LHCN-M2 (cell line): Measurements from ENCODE around the gene IRF9. TPM values are rescaled to one million over a fixed set of nuclear protein-coding genes. Genes with fewer than 3 reads are reported as not detected.

ENCODE experiments used
- DNase-seq: peaks from one replicate; pipeline ENCODE4 v3.0.0-alpha.2; 2012; ENCODE audit warnings: low read depth
- total RNA-seq: library from RNA; depleted of rRNA; stranded (reverse); fragments of >200 nt; gene quantifications from 2 replicates; pipeline ENCODE4 v1.2.3, GENCODE V29; 2014

Gene IRF9
- total RNA-seq, 1 experiment from 2014 or later = 70.1 TPM

DNA sequence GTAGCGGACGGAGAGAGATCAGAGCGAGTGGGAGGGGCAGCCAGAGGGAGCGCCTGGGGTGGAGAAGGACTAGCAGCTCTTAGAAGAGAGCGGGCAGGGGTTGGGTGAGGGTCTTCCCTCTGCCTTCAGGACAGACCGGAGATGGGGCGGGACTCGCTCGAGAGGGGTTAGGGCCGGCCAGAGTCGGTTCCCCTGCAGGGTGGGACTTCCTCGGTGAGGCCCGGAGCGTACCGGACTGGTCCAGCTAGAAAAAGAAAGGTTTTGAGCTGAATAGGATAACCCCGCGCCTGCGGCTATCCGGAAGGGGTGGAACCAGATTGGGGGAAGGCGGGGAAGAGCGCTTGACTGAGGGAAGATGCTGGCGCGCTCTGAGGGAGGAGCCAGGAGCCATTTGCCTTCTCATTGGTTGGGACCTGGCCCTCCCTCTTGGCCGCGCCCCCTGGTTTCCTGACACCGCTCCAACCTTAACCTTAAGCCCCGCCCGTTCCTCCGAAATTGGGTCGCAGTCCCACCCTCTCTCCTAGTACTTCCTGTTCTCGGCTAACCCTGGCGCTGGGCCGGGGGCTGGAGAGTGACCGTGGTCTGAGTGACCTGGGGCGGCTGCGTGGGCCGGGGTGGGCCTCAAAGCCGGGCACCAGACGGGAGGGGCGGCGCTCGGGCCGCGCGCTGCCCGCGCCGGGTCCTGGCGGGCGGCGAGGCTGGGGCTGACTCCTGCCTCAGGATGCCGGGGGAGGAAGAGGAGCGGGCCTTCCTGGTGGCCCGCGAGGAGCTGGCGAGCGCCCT, 13.9 kb upstream of the IRF9 start, which contains the start of gene RNF31:
Gene RNF31 (plus strand): TSS at position 521 of the 783 bp plus-strand sequence. CDS start 201 bp downstream, at position 722.
- DNase-seq = peak; percentile 97

DNA sequence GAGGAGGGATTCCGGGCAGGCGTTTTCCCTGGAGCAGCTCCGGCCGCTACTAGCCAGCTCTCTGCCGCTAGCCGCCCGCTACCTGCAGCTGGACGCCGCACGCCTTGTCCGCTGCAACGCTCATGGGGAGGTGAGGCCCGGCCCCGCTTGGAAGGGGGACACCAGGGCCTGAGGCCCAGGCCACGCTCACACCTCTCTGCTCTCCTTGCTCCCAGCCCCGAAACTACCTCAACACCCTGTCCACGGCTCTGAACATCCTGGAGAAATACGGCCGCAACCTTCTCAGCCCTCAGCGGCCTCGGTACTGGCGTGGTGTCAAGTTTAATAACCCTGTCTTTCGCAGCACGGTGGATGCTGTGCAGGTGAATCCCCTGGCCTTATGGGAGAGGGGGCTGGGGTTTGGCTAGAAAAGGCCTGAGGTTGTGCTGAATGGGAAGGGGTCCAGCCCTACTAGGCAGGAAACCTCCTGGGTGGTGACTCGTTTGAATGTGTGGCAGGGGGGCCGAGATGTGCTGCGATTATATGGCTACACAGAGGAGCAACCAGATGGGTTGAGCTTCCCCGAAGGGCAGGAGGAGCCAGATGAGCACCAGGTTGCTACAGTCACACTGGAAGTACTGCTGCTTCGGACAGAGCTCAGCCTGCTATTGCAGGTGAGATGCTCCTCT, 13.2 kb upstream of the IRF9 start:
- DNase-seq = no peak

DNA sequence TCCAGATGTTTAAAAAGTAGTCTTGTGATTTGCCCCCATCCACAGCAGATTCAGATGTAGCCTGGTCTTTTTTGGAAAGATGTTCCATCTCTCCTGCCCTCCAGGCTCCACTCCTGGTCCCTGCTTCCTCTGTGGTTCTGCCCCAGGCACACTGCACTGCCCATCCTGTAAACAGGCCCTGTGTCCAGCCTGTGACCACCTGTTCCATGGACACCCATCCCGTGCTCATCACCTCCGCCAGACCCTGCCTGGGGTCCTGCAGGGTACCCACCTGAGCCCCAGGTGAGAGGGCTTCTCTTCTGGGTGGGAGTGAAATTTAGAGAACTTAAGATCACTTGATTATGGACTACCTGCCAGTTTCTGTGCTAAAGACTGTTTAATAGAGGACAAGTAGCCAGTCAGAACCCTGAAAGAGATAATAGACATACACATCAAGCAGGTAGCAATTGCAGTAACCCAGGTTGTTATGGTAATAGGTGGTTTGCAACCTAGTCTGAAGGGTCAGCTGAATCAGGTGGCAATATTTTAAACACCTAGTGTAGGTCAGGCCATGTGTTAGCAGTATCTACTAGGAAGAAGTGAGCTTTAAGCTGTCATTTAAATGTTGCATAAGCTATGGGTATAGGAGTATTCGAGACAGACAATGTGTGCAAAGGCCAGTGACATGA, 11.6 kb upstream of the IRF9 start:
- no peak for DNase-seq

GRCh38 chr14:24150061-24150460, 11.0 kb upstream of the IRF9 start:
- DNase-seq = no peak

GRCh38 chr14:24150567-24150966, 10.5 kb upstream of the IRF9 start:
- no peak for DNase-seq

DNA sequence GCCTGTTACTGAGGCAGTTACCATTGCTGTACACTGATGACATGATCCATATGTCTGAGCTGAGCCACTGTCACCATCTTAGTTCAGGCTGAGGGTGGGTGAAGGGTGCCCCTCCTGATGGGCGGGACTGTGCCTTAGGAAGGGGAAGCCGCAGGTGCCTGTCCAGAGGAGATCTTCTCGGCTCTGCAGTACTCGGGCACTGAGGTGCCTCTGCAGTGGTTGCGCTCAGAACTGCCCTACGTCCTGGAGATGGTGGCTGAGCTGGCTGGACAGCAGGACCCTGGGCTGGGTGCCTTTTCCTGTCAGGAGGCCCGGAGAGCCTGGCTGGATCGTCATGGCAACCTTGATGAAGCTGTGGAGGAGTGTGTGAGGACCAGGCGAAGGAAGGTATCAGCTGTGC, 10.1 kb upstream of the IRF9 start:
- no peak for DNase-seq

- no peak for DNase-seq
Measured at GRCh38 chr14:24151404-24152080, 9.5 kb upstream of the IRF9 start.

DNA sequence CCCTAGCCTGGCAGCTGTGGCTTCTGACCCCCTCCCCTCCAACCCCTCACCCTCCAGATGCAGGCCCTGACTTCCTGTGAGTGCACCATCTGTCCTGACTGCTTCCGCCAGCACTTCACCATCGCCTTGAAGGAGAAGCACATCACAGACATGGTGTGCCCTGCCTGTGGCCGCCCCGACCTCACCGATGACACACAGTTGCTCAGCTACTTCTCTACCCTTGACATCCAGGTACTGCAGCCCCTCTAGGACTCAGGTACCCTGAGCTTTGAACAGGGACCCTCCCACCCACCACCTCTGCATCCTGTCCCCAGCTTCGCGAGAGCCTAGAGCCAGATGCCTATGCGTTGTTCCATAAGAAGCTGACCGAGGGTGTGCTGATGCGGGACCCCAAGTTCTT, 6.0 kb upstream of the IRF9 start:
- no peak for DNase-seq

DNA sequence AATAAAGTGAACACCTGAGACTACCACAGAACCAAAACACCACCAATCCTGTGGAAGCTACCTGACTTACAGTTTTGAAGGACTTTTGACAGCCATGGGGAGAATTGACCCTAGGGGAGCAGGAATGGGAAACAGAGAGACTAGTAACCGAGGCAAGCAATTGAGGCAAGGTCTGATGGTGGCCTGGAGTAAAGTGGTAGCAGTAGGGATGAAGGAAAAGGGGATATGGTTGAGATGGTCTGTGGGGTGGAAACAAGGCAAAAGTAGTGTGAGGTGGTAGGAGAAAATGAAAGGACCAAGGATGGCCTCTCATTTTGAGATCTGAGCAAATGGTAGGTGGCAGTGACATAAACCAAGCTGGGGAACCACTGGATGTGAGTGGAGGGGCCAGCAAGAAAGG, 4.2 kb upstream of the IRF9 start:
- DNase-seq = no peak

DNA sequence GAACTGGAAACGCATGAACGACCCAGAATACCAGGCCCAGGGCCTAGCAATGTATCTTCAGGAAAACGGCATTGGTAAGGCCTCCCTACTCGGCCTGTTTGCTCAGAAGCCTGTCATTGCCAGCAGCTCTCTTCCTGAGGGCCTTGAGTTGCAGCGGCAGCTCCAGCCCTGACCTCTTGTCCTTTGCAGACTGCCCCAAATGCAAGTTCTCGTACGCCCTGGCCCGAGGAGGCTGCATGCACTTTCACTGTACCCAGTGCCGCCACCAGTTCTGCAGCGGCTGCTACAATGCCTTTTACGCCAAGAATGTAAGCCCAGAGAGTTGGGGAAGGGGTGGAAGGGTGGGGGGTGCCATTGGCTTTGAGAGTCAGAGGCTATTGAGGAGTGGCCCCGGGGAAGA, 3.7 kb upstream of the IRF9 start:
- DNase-seq = no peak

DNA sequence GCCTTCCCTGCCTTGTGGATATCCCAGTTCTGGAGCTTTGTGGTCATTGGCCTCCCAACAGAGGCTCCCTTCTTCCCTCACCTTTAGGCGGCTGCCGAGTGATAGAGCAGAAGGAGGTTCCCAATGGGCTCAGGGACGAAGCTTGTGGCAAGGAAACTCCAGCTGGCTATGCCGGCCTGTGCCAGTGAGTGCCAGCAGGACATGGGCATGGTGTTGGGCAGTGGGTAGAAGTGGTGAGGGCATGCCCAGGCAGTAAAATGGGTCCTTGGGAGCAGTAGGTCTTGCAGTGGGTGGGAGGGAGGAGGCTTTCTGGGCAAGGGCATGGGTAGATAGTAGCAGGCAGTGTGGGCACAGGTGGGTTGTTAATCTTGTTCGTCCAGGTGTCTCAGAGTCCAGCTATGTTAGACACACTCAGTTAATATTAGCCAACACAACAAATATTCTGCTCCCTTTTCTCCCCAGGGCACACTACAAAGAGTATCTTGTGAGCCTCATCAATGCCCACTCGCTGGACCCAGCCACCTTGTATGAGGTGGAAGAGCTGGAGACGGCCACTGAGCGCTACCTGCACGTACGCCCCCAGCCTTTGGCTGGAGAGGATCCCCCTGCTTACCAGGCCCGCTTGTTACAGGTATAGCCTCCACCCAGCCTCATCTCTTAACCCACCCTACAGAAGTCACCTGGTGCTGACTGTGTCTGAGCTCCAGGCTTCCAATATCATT, 1.1 kb upstream of the IRF9 start:
- no peak for DNase-seq

- no peak for DNase-seq
Measured at GRCh38 chr14:24160499-24160849, 591 bp upstream of the IRF9 start.

GRCh38 chr14:24162093-24162492, 1.0 kb downstream of the IRF9 start:
- no peak for DNase-seq

DNA sequence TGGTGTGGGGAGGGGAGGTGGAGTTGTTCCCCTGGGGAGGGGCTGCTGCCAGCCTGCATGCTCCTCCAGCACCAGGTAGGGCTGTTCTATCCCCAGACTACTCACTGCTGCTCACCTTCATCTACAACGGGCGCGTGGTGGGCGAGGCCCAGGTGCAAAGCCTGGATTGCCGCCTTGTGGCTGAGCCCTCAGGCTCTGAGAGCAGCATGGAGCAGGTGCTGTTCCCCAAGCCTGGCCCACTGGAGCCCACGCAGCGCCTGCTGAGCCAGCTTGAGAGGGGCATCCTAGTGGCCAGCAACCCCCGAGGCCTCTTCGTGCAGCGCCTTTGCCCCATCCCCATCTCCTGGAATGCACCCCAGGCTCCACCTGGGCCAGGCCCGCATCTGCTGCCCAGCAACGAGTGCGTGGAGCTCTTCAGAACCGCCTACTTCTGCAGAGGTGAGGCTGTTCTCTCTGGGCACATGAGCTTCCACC, 3.5 kb downstream of the IRF9 start:
- DNase-seq = no peak

- no peak for DNase-seq
Measured at GRCh38 chr14:24165785-24166184, 4.7 kb downstream of the IRF9 start.

GRCh38 chr14:24167469-24168114, 6.5 kb downstream of the IRF9 start:
- DNase-seq = no peak

- no peak for DNase-seq
Measured at GRCh38 chr14:24171422-24172260, 10.6 kb downstream of the IRF9 start, which contains the start of gene REC8. Gene REC8, plus strand, starts transcription at chr14:24172080. Its CDS starts 473 bp downstream, at chr14:24172553.

GRCh38 chr14:24172261-24172860, 11.3 kb downstream of the IRF9 start:
- no peak for DNase-seq

GRCh38 chr14:24172871-24173281, 11.8 kb downstream of the IRF9 start:
- no peak for DNase-seq
